A549 treated with DMSO at 1 μM for 4 hours (cell line): Measurements from ENCODE around the gene NGRN. TPM values are rescaled to one million over a fixed set of nuclear protein-coding genes. Genes with fewer than 3 reads are reported as not detected.

ENCODE experiments used
- total RNA-seq: library from RNA; stranded (reverse); fragments of 200-300 nt; extraction: Qiagen RNA extraction; gene quantifications from 5 replicates; pipeline ENCODE4 v1.2.3, GENCODE V29; 2022; ENCODE audit warnings: low read depth

Gene NGRN
- total RNA-seq, result 102 to 122 TPM (median 119 TPM) in 5 replicates

GRCh38 chr15:90265271-90266060, at the start of gene NGRN:
NGRN (plus strand) TSS chr15:90265672; CDS start chr15:90265713, 41 bp downstream.

GRCh38 chr15:90233387-90234095, 31.9 kb upstream of the NGRN start, which contains the start of gene CIB1:
CIB1 (minus strand) TSS chr15:90233941; CDS start chr15:90233885, 56 bp downstream.

GRCh38 chr15:90234096-90234988, 31.1 kb upstream of the NGRN start, which contains the start of gene GDPGP1:
GDPGP1 (plus strand) TSS chr15:90234209; CDS start chr15:90240909, 6,700 bp downstream.

GRCh38 chr15:90249203-90249863, 16.1 kb upstream of the NGRN start, which contains the start of gene TTLL13:
TTLL13 (plus strand) TSS chr15:90249556; CDS start chr15:90250631, 1,075 bp downstream.

Other genes with a start within 250 kb of the NGRN start
- 35.9 to 52.5 TPM (median 49.7 TPM) in 5 replicates for gene IDH2, start 163.2 kb upstream of the NGRN start, total RNA-seq
- 133 to 160 TPM (median 155 TPM) in 5 replicates for gene SEMA4B, start 64.3 kb upstream of the NGRN start, total RNA-seq
- 218 to 245 TPM (median 228 TPM) in 5 replicates for gene CIB1, start 31.7 kb upstream of the NGRN start, total RNA-seq
- gene GDPGP1, start 31.5 kb upstream of the NGRN start, total RNA-seq, result 6.1 to 6.9 TPM (median 6.6 TPM) in 5 replicates
- gene TTLL13, start 16.1 kb upstream of the NGRN start, total RNA-seq, result 0.14 to 0.16 TPM (median 0.15 TPM) in 4 of 5 replicates, not detected in the other
- gene ZNF774, start 86.6 kb downstream of the NGRN start, total RNA-seq, result 0.83 to 1.4 TPM (median 1.0 TPM) in 5 replicates
- gene IQGAP1, start 122.6 kb downstream of the NGRN start, total RNA-seq, result 118 to 163 TPM (median 136 TPM) in 5 replicates